Adipocyte (in vitro differentiated cells): ENCODE measurements around the gene MAP1LC3A.
"Not testable (repeated sequence)": the region's sequence is repeated elsewhere in the genome, so short reads cannot be mapped to it uniquely, and the experiment has no call there.

Experiments used
- DNase-seq: peaks from one replicate; pipeline ENCODE4 v3.0.0-alpha.2; 2015; ENCODE audit warnings: low read depth
- H3K27me3 ChIP-seq: replicated peaks from 2 replicates; pipeline ENCODE4 v1.7.0; 2013; ENCODE audit warnings: mild to moderate bottlenecking, low read length, moderate library complexity; ENCODE audit not compliant: control insufficient read depth, insufficient read depth
- H3K36me3 ChIP-seq: 2 replicates; pipeline ENCODE4 v1.7.0; 2013; ENCODE audit warnings: low read length, mild to moderate bottlenecking, moderate library complexity; ENCODE audit not compliant: control insufficient read depth, insufficient read depth, severe bottlenecking
- H3K4me1 ChIP-seq: 2 replicates; pipeline ENCODE4 v1.7.0; 2013; ENCODE audit warnings: mild to moderate bottlenecking, low read length, moderate library complexity; ENCODE audit not compliant: control insufficient read depth, insufficient read depth
- H3K4me3 ChIP-seq: 2 replicates; pipeline ENCODE4 v1.7.0; 2013; ENCODE audit warnings: mild to moderate bottlenecking, low read length, moderate library complexity
- H3K9ac ChIP-seq: 2 replicates; pipeline ENCODE4 v1.7.0; 2013; ENCODE audit warnings: mild to moderate bottlenecking, low read length, moderate library complexity
- H3K9me3 ChIP-seq: 2 replicates; pipeline ENCODE4 v1.7.0; 2013; ENCODE audit warnings: mild to moderate bottlenecking, low read length, moderate library complexity; ENCODE audit not compliant: control insufficient read depth

The MAP1LC3A gene

GRCh38 chr20:34558320-34559218 is at the start of gene MAP1LC3A:
Gene MAP1LC3A (plus strand): TSS chr20:34558718. CDS start chr20:34558869, 151 bp downstream.
- Histone ChIP-seq H3K9me3 (no peaks in the 10 kb centered on the region), H3K9ac (peak within 1 kb of the TSS; percentile 88), H3K4me3 (peak within 1 kb of the TSS; percentile 92), H3K36me3 (peaks cover 4% of the 10 kb centered on the region), H3K27me3 (no peaks in the 10 kb centered on the region), H3K4me1 (peaks cover 5% of the 10 kb centered on the region)
- peak; percentile 99 for DNase-seq

- no peak for DNase-seq
- Histone ChIP-seq H3K36me3 (peaks cover 64% of the 10 kb centered on the region), H3K27me3 (no peaks in the 10 kb centered on the region), H3K4me3 (no peak overlapping the region), H3K9ac (no peak overlapping the region), H3K4me1 (peaks cover 24% of the 10 kb centered on the region), H3K9me3 (no peaks in the 10 kb centered on the region)
Measured at GRCh38 chr20:34510575-34510974, 47.9 kb upstream of the MAP1LC3A start.

GRCh38 chr20:34511891-34512265 is 46.6 kb upstream of the MAP1LC3A start:
- no peak overlapping the region for H3K9ac ChIP-seq
- peaks cover 27% of the 10 kb centered on the region for H3K4me1 ChIP-seq
- DNase-seq = no peak
- H3K27me3 ChIP-seq = no peaks in the 10 kb centered on the region
- peaks cover 51% of the 10 kb centered on the region for H3K36me3 ChIP-seq
- no peak overlapping the region for H3K4me3 ChIP-seq
- H3K9me3 ChIP-seq = no peaks in the 10 kb centered on the region

- DNase-seq = no peak
- H3K27me3 ChIP-seq = no peaks in the 10 kb centered on the region
- no peak overlapping the region for H3K4me3 ChIP-seq
- H3K9me3 ChIP-seq = no peaks in the 10 kb centered on the region
- H3K4me1 ChIP-seq = peaks cover 30% of the 10 kb centered on the region
- peaks cover 46% of the 10 kb centered on the region for H3K36me3 ChIP-seq
- H3K9ac ChIP-seq = no peak overlapping the region
Measured at GRCh38 chr20:34512266-34512954, 46.1 kb upstream of the MAP1LC3A start.

GRCh38 chr20:34512955-34513419 is 45.5 kb upstream of the MAP1LC3A start:
- H3K27me3 ChIP-seq = no peaks in the 10 kb centered on the region
- H3K9ac ChIP-seq = no peak overlapping the region
- H3K36me3 ChIP-seq = peaks cover 40% of the 10 kb centered on the region
- no peak overlapping the region for H3K4me3 ChIP-seq
- no peak for DNase-seq
- peaks cover 27% of the 10 kb centered on the region for H3K4me1 ChIP-seq
- H3K9me3 ChIP-seq = no peaks in the 10 kb centered on the region

GRCh38 chr20:34514034-34514433 is 44.5 kb upstream of the MAP1LC3A start:
- Histone ChIP-seq H3K36me3 (peaks cover 30% of the 10 kb centered on the region), H3K4me1 (peaks cover 27% of the 10 kb centered on the region)
- not testable (repeated sequence) for H3K4me3 ChIP-seq, H3K9me3 ChIP-seq, DNase-seq, H3K27me3 ChIP-seq, H3K9ac ChIP-seq

GRCh38 chr20:34514897-34515483 is 43.5 kb upstream of the MAP1LC3A start:
- peaks cover 27% of the 10 kb centered on the region for H3K4me1 ChIP-seq
- peak overlapping the region; percentile 93 for H3K9ac ChIP-seq
- no peaks in the 10 kb centered on the region for H3K27me3 ChIP-seq
- no peak for DNase-seq
- H3K4me3 ChIP-seq = peak overlapping the region; percentile 90
- H3K9me3 ChIP-seq = no peaks in the 10 kb centered on the region
- H3K36me3 ChIP-seq = peaks cover 29% of the 10 kb centered on the region

- H3K9ac ChIP-seq = peak overlapping the region; percentile 93
- H3K36me3 ChIP-seq = peaks cover 28% of the 10 kb centered on the region
- peaks cover 27% of the 10 kb centered on the region for H3K4me1 ChIP-seq
- peak; percentile 56 for DNase-seq
- H3K9me3 ChIP-seq = no peaks in the 10 kb centered on the region
- no peaks in the 10 kb centered on the region for H3K27me3 ChIP-seq
- peak overlapping the region; percentile 90 for H3K4me3 ChIP-seq
Measured at GRCh38 chr20:34515484-34516246, 42.9 kb upstream of the MAP1LC3A start.

- H3K36me3 ChIP-seq = peaks cover 19% of the 10 kb centered on the region
- H3K4me3 ChIP-seq = peak within 1 kb of the TSS; percentile 90
- peak within 1 kb of the TSS; percentile 93 for H3K9ac ChIP-seq
- peak; percentile 99 for DNase-seq
- H3K4me1 ChIP-seq = peaks cover 27% of the 10 kb centered on the region
- no peaks in the 10 kb centered on the region for H3K27me3 ChIP-seq
- no peaks in the 10 kb centered on the region for H3K9me3 ChIP-seq
Measured at GRCh38 chr20:34516247-34517113, 42.0 kb upstream of the MAP1LC3A start, which contains the start of gene DYNLRB1. Gene DYNLRB1 (plus strand): TSS chr20:34516422. CDS start chr20:34516459, 37 bp downstream.

GRCh38 chr20:34517114-34517505 is 41.4 kb upstream of the MAP1LC3A start:
- H3K36me3 ChIP-seq = peaks cover 14% of the 10 kb centered on the region
- peak overlapping the region; percentile 90 for H3K4me3 ChIP-seq
- H3K9me3 ChIP-seq = no peaks in the 10 kb centered on the region
- H3K9ac ChIP-seq = peak overlapping the region; percentile 93
- DNase-seq = no peak
- no peaks in the 10 kb centered on the region for H3K27me3 ChIP-seq
- peaks cover 27% of the 10 kb centered on the region for H3K4me1 ChIP-seq
